Astrocyte of the spinal cord (primary cell): Measurements from ENCODE around the gene TBCEL.
A peak's percentile ranks its signal among the peaks of the same experiment; 100 is the strongest.

Experiments used
- DNase-seq: peaks from one replicate; pipeline ENCODE4 v3.0.0; 2011; ENCODE audit warnings: low read depth, low spot score
- H3K4me3 ChIP-seq: 2 replicates; pipeline ENCODE4 v1.5.1; 2011; ENCODE audit warnings: low read depth, mild to moderate bottlenecking, low read length, moderate library complexity
- CTCF ChIP-seq: IDR thresholded peaks from 2 replicates; pipeline ENCODE4 v1.5.1; 2012; ENCODE audit warnings: low read depth, mild to moderate bottlenecking, low read length, inconsistent platforms
- in situ Hi-C: cut with HindIII; loops from 2 replicates; pipeline ENCODE4 v1.10.0; 2017; ENCODE audit warnings: low sequenced_read_pairs

The TBCEL gene

GRCh38 chr11:121041072-121041471 is 17.2 kb downstream of the TBCEL start:
- H3K4me3 ChIP-seq, result no peak overlapping the region
- in situ Hi-C loops, result no loop called here
- no peak for TF ChIP-seq CTCF
- no peak for DNase-seq

GRCh38 chr11:121042296-121042695 is 18.4 kb downstream of the TBCEL start:
- TF ChIP-seq CTCF, result no peak
- no peak overlapping the region for H3K4me3 ChIP-seq
- in situ Hi-C loops, result no loop called here

GRCh38 chr11:121047926-121048325 is 24.0 kb downstream of the TBCEL start:
- TF ChIP-seq CTCF, result no peak
- no peak overlapping the region for H3K4me3 ChIP-seq
- in situ Hi-C loops, result no loop called here

More at GRCh38 chr11:121042296-121042695, 18.4 kb downstream of the TBCEL start:
- no peak for DNase-seq

GRCh38 chr11:121048464-121049233 is 24.7 kb downstream of the TBCEL start:
- DNase-seq, result peak; percentile 28
- H3K4me3 ChIP-seq, result no peak overlapping the region
- TF ChIP-seq CTCF, result no peak
- in situ Hi-C loops, result no loop called here

More at GRCh38 chr11:121047926-121048325, 24.0 kb downstream of the TBCEL start:
- DNase-seq, result no peak

- in situ Hi-C loops, result no loop called here
- H3K4me3 ChIP-seq, result no peak overlapping the region
- DNase-seq, result no peak
- TF ChIP-seq CTCF, result no peak
These were observed 29.3 kb downstream of the TBCEL start for GRCh38 chr11:121053244-121053643.

GRCh38 chr11:121054266-121054665 is 30.4 kb downstream of the TBCEL start:
- TF ChIP-seq CTCF, result no peak
- no peak overlapping the region for H3K4me3 ChIP-seq
- in situ Hi-C loops, result no loop called here
- no peak for DNase-seq
